Neutrophil (primary cell): Measurements from ENCODE around the gene PCDHA3.
"Not testable (repeated sequence)": the region's sequence is repeated elsewhere in the genome, so short reads cannot be mapped to it uniquely, and the experiment has no call there.

Source experiments
- H3K27ac ChIP-seq: fragments of 200-600 bp; sonication (generic); 2 replicates; pipeline ENCODE4 v1.5.1; 2016; ENCODE audit warnings: mild to moderate bottlenecking, moderate library complexity
- H3K27me3 ChIP-seq: fragments of 200-600 bp; sonication (generic); 2 replicates; pipeline ENCODE4 v1.6.0; 2016; ENCODE audit warnings: mild to moderate bottlenecking
- H3K36me3 ChIP-seq: fragments of 200-600 bp; sonication (generic); 2 replicates; pipeline ENCODE4 v1.5.1; 2017
- H3K4me1 ChIP-seq, 2 experiments: fragments of 200-600 bp in 1 of 2; sonication (generic) in 1 of 2; 1 replicate in 1 of 2; 2 replicates in 1 of 2; pipeline versions ENCODE4 v1.5.1 to v1.6.1; 2013 to 2016; ENCODE audit warnings: low read depth in 1 of 2, low read length in 1 of 2, mild to moderate bottlenecking in 1 of 2, moderate library complexity in 1 of 2; ENCODE audit not compliant: control insufficient read depth in 1 of 2, insufficient read depth in 1 of 2
- H3K4me3 ChIP-seq, 2 experiments: fragments of 200-600 bp in 1 of 2; sonication (generic) in 1 of 2; 1 replicate in 1 of 2; 2 replicates in 1 of 2; pipeline ENCODE4 v1.5.1; 2013 to 2016; ENCODE audit warnings: low read depth in 1 of 2, low read length in 1 of 2, mild to moderate bottlenecking in 1 of 2, moderate library complexity in 1 of 2
- H3K9me3 ChIP-seq: fragments of 200-600 bp; sonication (generic); 2 replicates; pipeline ENCODE4 v1.5.1; 2016
- CTCF ChIP-seq: fragments of 200-600 bp; sonication (generic); IDR thresholded peaks from 2 replicates; pipeline ENCODE4 v1.5.1; 2016; ENCODE audit warnings: antibody characterized with exemption

The PCDHA3 gene

GRCh38 chr5:140808889-140809291 is 8.0 kb downstream of the PCDHA3 start:
- Histone ChIP-seq H3K27me3 (peaks cover 10% of the 10 kb centered on the region), H3K4me1 (no peaks in the 10 kb centered on the region), H3K27ac (no peak overlapping the region), H3K9me3 (no peaks in the 10 kb centered on the region), H3K4me3 (no peak overlapping the region), H3K36me3 (no peaks in the 10 kb centered on the region)
- TF ChIP-seq CTCF, result no peak

GRCh38 chr5:140821375-140822280 is 20.8 kb downstream of the PCDHA3 start, which contains the start of gene PCDHA5:
Gene PCDHA5, plus strand, starts transcription at chr5:140821613.
- H3K4me3 ChIP-seq, result no peak within 1 kb of the TSS
- H3K36me3 ChIP-seq, result no peaks in the 10 kb centered on the region
- no peaks in the 10 kb centered on the region for H3K27me3 ChIP-seq
- no peaks in the 10 kb centered on the region for H3K4me1 ChIP-seq
- H3K9me3 ChIP-seq, result peaks cover 25% of the 10 kb centered on the region
- no peak within 1 kb of the TSS for H3K27ac ChIP-seq
- TF ChIP-seq CTCF, result no peak

- H3K36me3 ChIP-seq, result no peaks in the 10 kb centered on the region
- H3K4me3 ChIP-seq, result no peak overlapping the region
- no peak overlapping the region for H3K27ac ChIP-seq
- no peaks in the 10 kb centered on the region for H3K4me1 ChIP-seq
- H3K9me3 ChIP-seq, result peaks cover 25% of the 10 kb centered on the region
- TF ChIP-seq CTCF, result no peak
- peaks cover 3% of the 10 kb centered on the region for H3K27me3 ChIP-seq
Observed at GRCh38 chr5:140822281-140822629, 21.4 kb downstream of the PCDHA3 start.

GRCh38 chr5:140822969-140823368 is 22.1 kb downstream of the PCDHA3 start:
- H3K4me3 ChIP-seq, H3K36me3 ChIP-seq, H3K27ac ChIP-seq, H3K4me1 ChIP-seq: not testable (repeated sequence)
- Histone ChIP-seq H3K27me3 (peaks cover 10% of the 10 kb centered on the region), H3K9me3 (peaks cover 30% of the 10 kb centered on the region)

- Histone ChIP-seq H3K27me3 (peaks cover 15% of the 10 kb centered on the region), H3K9me3 (peaks cover 35% of the 10 kb centered on the region), H3K4me1 (no peaks in the 10 kb centered on the region), H3K27ac (no peak overlapping the region), H3K4me3 (no peak overlapping the region), H3K36me3 (no peaks in the 10 kb centered on the region)
- no peak for TF ChIP-seq CTCF
Observed at GRCh38 chr5:140823475-140823874, 22.6 kb downstream of the PCDHA3 start.

- Histone ChIP-seq H3K27me3 (peaks cover 29% of the 10 kb centered on the region), H3K27ac (no peak within 1 kb of the TSS), H3K4me3 (no peak within 1 kb of the TSS), H3K36me3 (no peaks in the 10 kb centered on the region), H3K4me1 (no peaks in the 10 kb centered on the region), H3K9me3 (peaks cover 22% of the 10 kb centered on the region)
- no peak for TF ChIP-seq CTCF
Observed at GRCh38 chr5:140827704-140828361, 27.0 kb downstream of the PCDHA3 start, which contains the start of gene PCDHA6. Gene PCDHA6, plus strand, starts transcription at chr5:140827960. Its CDS starts 132 bp downstream, at chr5:140828092.
